Measurements from ENCODE around the gene TBX10. TPM values are rescaled to one million over a fixed set of nuclear protein-coding genes. Genes with fewer than 3 reads are reported as not detected.
"Not testable (repeated sequence)": the region's sequence is repeated elsewhere in the genome, so short reads cannot be mapped to it uniquely, and the experiment has no call there.

TBX10 gene
- total RNA-seq, 1 donor from 2014 or later: 0.51 TPM

GRCh38 chr11:67623795-67624194 is 15.8 kb downstream of the TBX10 start:
- ATAC-seq (ENCODE audit: poor library complexity); intact Hi-C loops (cut with DNase I); DNase-seq: not testable (repeated sequence)

- ATAC-seq (ENCODE audit: poor library complexity); intact Hi-C loops (cut with DNase I); DNase-seq: not testable (repeated sequence)
Observed at GRCh38 chr11:67622905-67623304, 16.7 kb downstream of the TBX10 start.

- intact Hi-C loops (cut with DNase I); DNase-seq; ATAC-seq (ENCODE audit: poor library complexity): not testable (repeated sequence)
Observed at GRCh38 chr11:67621928-67622327, 17.6 kb downstream of the TBX10 start.

- intact Hi-C loops (cut with DNase I); DNase-seq: not testable (repeated sequence)
Observed at GRCh38 chr11:67620621-67621020, 18.9 kb downstream of the TBX10 start.

GRCh38 chr11:67619683-67620618 is 19.6 kb downstream of the TBX10 start:
- DNase-seq; ATAC-seq (ENCODE audit: poor library complexity); intact Hi-C loops (cut with DNase I): not testable (repeated sequence)

More at GRCh38 chr11:67620621-67621020, 18.9 kb downstream of the TBX10 start:
- ATAC-seq (ENCODE audit: poor library complexity): not testable (repeated sequence)

GRCh38 chr11:67618901-67619659 is 20.5 kb downstream of the TBX10 start:
- not testable (repeated sequence) for DNase-seq

GRCh38 chr11:67617243-67617953 is 22.2 kb downstream of the TBX10 start:
- DNase-seq (no peak), ATAC-seq (ENCODE audit: poor library complexity) (peak; percentile 24)
- intact Hi-C loops (cut with DNase I): no loop called here

More at GRCh38 chr11:67618901-67619659, 20.5 kb downstream of the TBX10 start:
- intact Hi-C loops (cut with DNase I); ATAC-seq (ENCODE audit: poor library complexity): not testable (repeated sequence)

- DNase-seq (peak; percentile 46), ATAC-seq (ENCODE audit: poor library complexity) (peak; percentile 47)
- intact Hi-C loops (cut with DNase I): no loop called here
Observed at GRCh38 chr11:67616431-67617242, 22.9 kb downstream of the TBX10 start.

- intact Hi-C loops (cut with DNase I): no loop called here
- ATAC-seq (ENCODE audit: poor library complexity): peak; percentile 5
- DNase-seq: peak; percentile 35
Observed at GRCh38 chr11:67615728-67616430, 23.7 kb downstream of the TBX10 start.

- ATAC-seq (ENCODE audit: poor library complexity) (peak; percentile 47), DNase-seq (peak; percentile 37)
- intact Hi-C loops (cut with DNase I): no loop called here
Observed at GRCh38 chr11:67614730-67615714, 24.5 kb downstream of the TBX10 start.

- peak; percentile 47 for ATAC-seq (ENCODE audit: poor library complexity)
- peak; percentile 80 for DNase-seq
- intact Hi-C loops (cut with DNase I): no loop called here
Observed at GRCh38 chr11:67613960-67614715, 25.4 kb downstream of the TBX10 start.

GRCh38 chr11:67613313-67613959 is 26.1 kb downstream of the TBX10 start:
- intact Hi-C loops (cut with DNase I): no loop called here
- DNase-seq: no peak
- no peak for ATAC-seq (ENCODE audit: poor library complexity)

- ATAC-seq (ENCODE audit: poor library complexity): no peak
- intact Hi-C loops (cut with DNase I): no loop called here
- DNase-seq: no peak
Observed at GRCh38 chr11:67612751-67613150, 26.8 kb downstream of the TBX10 start.

- intact Hi-C loops (cut with DNase I): no loop called here
- ATAC-seq (ENCODE audit: poor library complexity) (no peak), DNase-seq (no peak)
Observed at GRCh38 chr11:67611704-67612587, 27.6 kb downstream of the TBX10 start.
